SK-N-SH (cell line): ENCODE results near the gene EBP. TPM values are rescaled to one million over a fixed set of nuclear protein-coding genes. Genes with fewer than 3 reads are reported as not detected.

Experiments used
- CTCF ChIA-PET: fragments of 300-600, 350-600 bp; formaldehyde crosslinking; extraction: SDS; loops from one replicate; lab custom pipeline; 2021; lab: Yijun Ruan, JAX
- POLR2A ChIA-PET: fragments of 350-600 bp; sonication (Branson Sonifier 250); formaldehyde crosslinking; extraction: SDS; loops from one replicate; lab custom pipeline; 2020; ENCODE audit warnings: antibody characterized with exemption, inconsistent platforms; lab: Yijun Ruan, JAX
- DNase-seq: peaks from one replicate; pipeline ENCODE4 v3.0.0; 2012
- H2AFZ ChIP-seq: fragments of 200-600 bp; sonication (generic); 2 replicates; pipeline ENCODE4 v1.8.1; 2016; ENCODE audit warnings: antibody characterized with exemption, mild to moderate bottlenecking, low read depth
- H3F3A ChIP-seq: fragments of 200-600 bp; sonication (generic); replicated peaks from 2 replicates; pipeline ENCODE3; 2016; ENCODE audit warnings: antibody characterized with exemption, mild to moderate bottlenecking; ENCODE audit not compliant: insufficient read depth
- H3K27ac ChIP-seq, 2 experiments: fragments of 200-500 bp in 1 of 2; fragments of 200-600 bp in 1 of 2; sonication (Bioruptor generic) in 1 of 2; sonication (generic), shearing (Covaris generic) in 1 of 2; 2 replicates each; pipeline versions ENCODE4 v1.5.1 to v1.6.1; 2014 to 2016; ENCODE audit warnings: low read depth in 2 of 2, inconsistent platforms in 1 of 2, low read length in 1 of 2, mild to moderate bottlenecking in 1 of 2, mixed read lengths in 1 of 2
- H3K27me3 ChIP-seq: fragments of 200-600 bp; sonication (generic), shearing (Covaris generic); 2 replicates; pipeline ENCODE4 v1.6.1; 2016; ENCODE audit warnings: mixed run types; ENCODE audit not compliant: insufficient read depth
- H3K36me3 ChIP-seq, 2 experiments: fragments of 200-500 bp in 1 of 2; fragments of 200-600 bp in 1 of 2; sonication (Bioruptor generic) in 1 of 2; sonication (generic) in 1 of 2; replicated peaks in 1 of 2; 2 replicates each; pipeline versions ENCODE3 to v1.5.1; 2014 to 2016; ENCODE audit warnings: low read length in 1 of 2, mild to moderate bottlenecking in 1 of 2; ENCODE audit not compliant: insufficient read depth in 2 of 2, control insufficient read depth in 1 of 2
- H3K4me1 ChIP-seq, 2 experiments: fragments of 200-500 bp in 1 of 2; fragments of 200-600 bp in 1 of 2; sonication (Bioruptor generic) in 1 of 2; sonication (generic), shearing (Covaris generic) in 1 of 2; 2 replicates each; pipeline versions ENCODE4 v1.5.1 to v1.6.1; 2014 to 2016; ENCODE audit warnings: low read depth in 1 of 2, low read length in 1 of 2, mixed run types in 1 of 2; ENCODE audit not compliant: insufficient read depth in 2 of 2, control insufficient read depth in 1 of 2
- H3K4me2 ChIP-seq: fragments of 200-600 bp; sonication (generic), shearing (Covaris generic); 2 replicates; pipeline ENCODE4 v1.6.1; 2017; ENCODE audit warnings: mixed run types
- H3K4me3 ChIP-seq, 2 experiments: fragments of 200-500 bp in 1 of 2; fragments of 200-600 bp in 1 of 2; sonication (Bioruptor generic) in 1 of 2; sonication (generic), shearing (Covaris generic) in 1 of 2; 2 replicates each; pipeline versions ENCODE4 v1.5.1 to v1.8.1; 2014 to 2016; ENCODE audit warnings: low read depth in 2 of 2, inconsistent platforms in 1 of 2, low read length in 1 of 2, mild to moderate bottlenecking in 1 of 2, mixed read lengths in 1 of 2, moderate library complexity in 1 of 2
- H3K79me2 ChIP-seq: fragments of 200-600 bp; sonication (generic); 2 replicates; pipeline ENCODE4 v1.8.1; 2017; ENCODE audit warnings: mild to moderate bottlenecking; ENCODE audit not compliant: insufficient read depth
- H3K9ac ChIP-seq: fragments of 200-600 bp; sonication (generic); 2 replicates; pipeline ENCODE4 v1.6.1; 2017; ENCODE audit warnings: mixed run types
- H3K9me2 ChIP-seq: fragments of 200-600 bp; sonication (generic); 2 replicates; pipeline ENCODE4 v1.6.1; 2017; ENCODE audit warnings: mixed run types
- H3K9me3 ChIP-seq: fragments of 200-600 bp; sonication (generic); 2 replicates; pipeline ENCODE4 v1.6.1; 2017; ENCODE audit warnings: mixed run types, mild to moderate bottlenecking, moderate library complexity
- H4K20me1 ChIP-seq: fragments of 200-600 bp; sonication (generic); 2 replicates; pipeline ENCODE4 v1.6.1; 2017; ENCODE audit warnings: mild to moderate bottlenecking, mixed run types; ENCODE audit not compliant: insufficient read depth
- CTCF ChIP-seq: fragments of 200-600 bp; sonication (generic); IDR thresholded peaks from 2 replicates; pipeline ENCODE4 v1.6.1; 2017; ENCODE audit warnings: antibody characterized with exemption, mild to moderate bottlenecking, moderate library complexity
- EP300 ChIP-seq, 2 experiments: IDR thresholded peaks; 2 replicates each; pipeline versions ENCODE4 v1.4.0 to v1.6.1; 2012; ENCODE audit warnings: borderline replicate concordance in 1 of 2, low read depth in 1 of 2, low read length in 1 of 2
- EZH2phosphoT487 ChIP-seq: fragments of 200-600 bp; sonication (generic); IDR thresholded peaks from 2 replicates; pipeline ENCODE4 v1.6.1; 2017; ENCODE audit warnings: low read depth, mixed run types, mild to moderate bottlenecking, antibody characterized with exemption, moderate library complexity, borderline replicate concordance
- FOSL2 ChIP-seq: IDR thresholded peaks from 2 replicates; pipeline ENCODE4 v1.4.0; 2012; ENCODE audit warnings: low read depth, mild to moderate bottlenecking, moderate library complexity, borderline replicate concordance
- IRF3 ChIP-seq: fragments of 150-350 bp; IDR thresholded peaks from 2 replicates; pipeline ENCODE4 v1.6.1; 2016; ENCODE audit warnings: mild to moderate bottlenecking, low read depth, low read length
- RAD21 ChIP-seq: IDR thresholded peaks from 2 replicates; pipeline ENCODE4 v1.6.1; 2012; ENCODE audit warnings: mild to moderate bottlenecking, low read length
- RCOR1 ChIP-seq: fragments of 150-350 bp; IDR thresholded peaks from 2 replicates; pipeline ENCODE4 v1.6.1; 2017; ENCODE audit warnings: antibody characterized with exemption, low read length
- RXRA ChIP-seq: IDR thresholded peaks from 2 replicates; pipeline ENCODE4 v1.4.0; 2012; ENCODE audit warnings: low read depth, mild to moderate bottlenecking, borderline replicate concordance
- ZBTB33 ChIP-seq: IDR thresholded peaks from 2 replicates; pipeline ENCODE4 v1.4.0; 2012; ENCODE audit warnings: low read depth, borderline replicate concordance
- WGBS: methylation state at CpG from one replicate; pipeline ENCODE4 v1.1.6; 2017; ENCODE audit warnings: low lambda C conversion rate; 5-methylcytosine and 5-hydroxymethylcytosine counted together
- polyA plus RNA-seq, 3 experiments: library from polyadenylated mRNA; depleted of rRNA; stranded (reverse); fragments of >200 nt; gene quantifications; 2 replicates each; pipeline ENCODE4 v1.2.3, GENCODE V29; 2012

Gene EBP
- polyA plus RNA-seq, 1 of the 3 experiments (the other 2 are of a cell fraction): 30.2 TPM

GRCh38 chrX:48490661-48491060, 30.9 kb upstream of the EBP start:
- H3K9ac ChIP-seq: no peak overlapping the region
- ChIA-PET POLR2A (no interaction called here), CTCF (interaction anchor here (0.8 kb wide), 1 partner anchor 9 kb away, joined by 3 read pairs; no protein-coding TSS in a partner anchor)

More at GRCh38 chrX:48490661-48491060, 30.9 kb upstream of the EBP start:
- TF ChIP-seq IRF3 (no peak), CTCF (no peak), EZH2phosphoT487 (no peak), FOSL2 (no peak), EP300 (IDR thresholded peaks at IDR 0.05; ENCODE audit: borderline replicate concordance in 1 of 2, low read depth in 1 of 2, low read length in 1 of 2) (no peak), RXRA (no peak), RCOR1 (no peak), ZBTB33 (no peak), RAD21 (no peak)
- Histone ChIP-seq H3K27ac (no peak overlapping the region), H3K4me2 (no peak overlapping the region), H3K9me3 (no peaks in the 10 kb centered on the region), H3K79me2 (no peaks in the 10 kb centered on the region), H3K4me3 (no peak overlapping the region), H3K4me1 (no peaks in the 10 kb centered on the region), H3K9me2 (no peaks in the 10 kb centered on the region), H3F3A (no peaks in the 10 kb centered on the region), H3K36me3 (no peaks in the 10 kb centered on the region), H3K27me3 (no peaks in the 10 kb centered on the region), H2AFZ (no peak overlapping the region), H4K20me1 (no peaks in the 10 kb centered on the region)
- WGBS: 34% methylated on average over 8 of the region's 8 CpGs
- DNase-seq: no peak
